GM12891 (cell line): ENCODE results near the gene ANGPTL4.

ENCODE experiments used
- PAX5 ChIP-seq: IDR thresholded peaks from 2 replicates; pipeline ENCODE4 v1.6.1; 2011; ENCODE audit warnings: low read length, moderate library complexity, mild to moderate bottlenecking; ENCODE audit not compliant: insufficient read depth, severe bottlenecking
- POLR2A ChIP-seq: IDR thresholded peaks from 2 replicates; pipeline ENCODE4 v1.6.1; 2011; ENCODE audit warnings: low read depth, low read length, control low read depth
- POLR2AphosphoS5 ChIP-seq: IDR thresholded peaks from 2 replicates; pipeline ENCODE4 v1.6.1; 2011; ENCODE audit warnings: low read depth, low read length, control low read depth
- TAF1 ChIP-seq: IDR thresholded peaks from 2 replicates; pipeline ENCODE4 v1.6.1; 2011; ENCODE audit warnings: low read depth, low read length, control low read depth

GRCh38 chr19:8413629-8413995 is 49.7 kb downstream of the ANGPTL4 start:
- no peak for TF ChIP-seq POLR2A
- TF ChIP-seq POLR2AphosphoS5: no peak
- no peak for TF ChIP-seq TAF1
- no peak for TF ChIP-seq PAX5
